ENCODE data around the gene MYO1G. TPM values are rescaled to one million over a fixed set of nuclear protein-coding genes. Genes with fewer than 3 reads are reported as not detected.

MYO1G gene
- total and polyA plus RNA-seq, 9 of the 15 experiments (the other 6 are each of a cell fraction or from before 2014, with no cell fraction given), result 0.03 to 0.62 (median 0.13) TPM; not detected in 1

DNA sequence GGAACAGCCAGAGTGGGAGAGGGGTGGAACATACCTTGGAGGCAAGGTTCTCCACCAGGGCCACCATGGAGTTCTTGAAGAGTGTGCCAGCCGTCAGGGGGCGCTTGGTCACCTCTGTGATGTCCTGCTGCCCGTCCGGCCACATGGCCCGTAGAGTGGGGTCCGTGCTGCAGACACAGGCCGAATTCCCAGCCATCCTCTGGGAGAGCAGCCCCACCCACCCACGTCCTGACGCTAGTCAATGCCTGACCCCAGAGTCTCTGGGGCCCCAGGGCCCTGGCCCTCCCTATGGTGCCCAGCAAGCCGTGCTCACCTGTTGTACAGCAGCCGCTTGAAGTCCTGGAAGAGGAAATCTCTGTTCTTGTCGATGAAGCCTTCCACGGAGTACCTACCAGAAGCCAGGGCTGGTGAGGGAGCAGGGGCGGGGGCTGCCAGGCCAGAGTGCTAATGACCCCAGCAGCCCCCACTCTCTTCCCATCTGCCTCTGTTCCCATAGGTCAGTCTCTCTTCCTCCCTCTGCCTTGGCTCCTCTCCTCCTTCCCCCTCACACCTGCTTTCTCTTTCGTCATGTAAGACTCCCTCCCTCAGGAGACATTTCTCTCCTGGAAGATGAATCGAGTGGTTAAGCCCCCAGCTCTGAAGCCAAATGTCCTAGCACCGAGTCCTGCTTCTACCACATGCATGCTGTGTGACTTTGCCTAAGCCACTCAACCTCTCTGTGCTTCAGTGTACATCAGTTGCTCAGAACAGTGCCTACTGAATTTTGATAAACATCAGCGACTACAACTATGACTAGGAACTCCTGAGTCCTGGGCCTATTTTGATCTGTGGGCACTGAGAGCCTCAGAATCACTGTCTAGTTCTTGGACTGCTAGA lies 11.0 kb downstream of the MYO1G start (continued):
- TF ChIP-seq BCOR (IDR thresholded peaks at IDR 0.05) (peak; percentile 99), SMARCA5 (IDR thresholded peaks at IDR 0.05) (peak; percentile 97), BRD9 (IDR thresholded peaks at IDR 0.05; ENCODE audit: low read depth, partially characterized antibody) (peak; percentile 90), RCOR1 (IDR thresholded peaks at IDR 0.05; ENCODE audit: borderline replicate concordance in 1 of 2, low read depth in 2 of 2, low read length in 2 of 2) (peak; percentile 30 to 82; a peak in 3 of 4 replicates), ADNP (tag; IDR thresholded peaks at IDR 0.05) (peak; percentile 87), PHTF2 (CRISPR knock-in tag; IDR thresholded peaks at IDR 0.05) (no peak)
- TF ChIP-seq, protein P1, sequence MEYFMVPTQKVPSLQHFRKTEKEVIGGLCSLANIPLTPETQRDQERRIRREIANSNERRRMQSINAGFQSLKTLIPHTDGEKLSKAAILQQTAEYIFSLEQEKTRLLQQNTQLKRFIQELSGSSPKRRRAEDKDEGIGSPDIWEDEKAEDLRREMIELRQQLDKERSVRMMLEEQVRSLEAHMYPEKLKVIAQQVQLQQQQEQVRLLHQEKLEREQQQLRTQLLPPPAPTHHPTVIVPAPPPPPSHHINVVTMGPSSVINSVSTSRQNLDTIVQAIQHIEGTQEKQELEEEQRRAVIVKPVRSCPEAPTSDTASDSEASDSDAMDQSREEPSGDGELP (CRISPR knock-in tag; IDR thresholded peaks at IDR 0.05; ENCODE audit: borderline replicate concordance), result peak; percentile 36; the same call in 1 of the 2 replicates
- TF ChIP-seq, protein P2, sequence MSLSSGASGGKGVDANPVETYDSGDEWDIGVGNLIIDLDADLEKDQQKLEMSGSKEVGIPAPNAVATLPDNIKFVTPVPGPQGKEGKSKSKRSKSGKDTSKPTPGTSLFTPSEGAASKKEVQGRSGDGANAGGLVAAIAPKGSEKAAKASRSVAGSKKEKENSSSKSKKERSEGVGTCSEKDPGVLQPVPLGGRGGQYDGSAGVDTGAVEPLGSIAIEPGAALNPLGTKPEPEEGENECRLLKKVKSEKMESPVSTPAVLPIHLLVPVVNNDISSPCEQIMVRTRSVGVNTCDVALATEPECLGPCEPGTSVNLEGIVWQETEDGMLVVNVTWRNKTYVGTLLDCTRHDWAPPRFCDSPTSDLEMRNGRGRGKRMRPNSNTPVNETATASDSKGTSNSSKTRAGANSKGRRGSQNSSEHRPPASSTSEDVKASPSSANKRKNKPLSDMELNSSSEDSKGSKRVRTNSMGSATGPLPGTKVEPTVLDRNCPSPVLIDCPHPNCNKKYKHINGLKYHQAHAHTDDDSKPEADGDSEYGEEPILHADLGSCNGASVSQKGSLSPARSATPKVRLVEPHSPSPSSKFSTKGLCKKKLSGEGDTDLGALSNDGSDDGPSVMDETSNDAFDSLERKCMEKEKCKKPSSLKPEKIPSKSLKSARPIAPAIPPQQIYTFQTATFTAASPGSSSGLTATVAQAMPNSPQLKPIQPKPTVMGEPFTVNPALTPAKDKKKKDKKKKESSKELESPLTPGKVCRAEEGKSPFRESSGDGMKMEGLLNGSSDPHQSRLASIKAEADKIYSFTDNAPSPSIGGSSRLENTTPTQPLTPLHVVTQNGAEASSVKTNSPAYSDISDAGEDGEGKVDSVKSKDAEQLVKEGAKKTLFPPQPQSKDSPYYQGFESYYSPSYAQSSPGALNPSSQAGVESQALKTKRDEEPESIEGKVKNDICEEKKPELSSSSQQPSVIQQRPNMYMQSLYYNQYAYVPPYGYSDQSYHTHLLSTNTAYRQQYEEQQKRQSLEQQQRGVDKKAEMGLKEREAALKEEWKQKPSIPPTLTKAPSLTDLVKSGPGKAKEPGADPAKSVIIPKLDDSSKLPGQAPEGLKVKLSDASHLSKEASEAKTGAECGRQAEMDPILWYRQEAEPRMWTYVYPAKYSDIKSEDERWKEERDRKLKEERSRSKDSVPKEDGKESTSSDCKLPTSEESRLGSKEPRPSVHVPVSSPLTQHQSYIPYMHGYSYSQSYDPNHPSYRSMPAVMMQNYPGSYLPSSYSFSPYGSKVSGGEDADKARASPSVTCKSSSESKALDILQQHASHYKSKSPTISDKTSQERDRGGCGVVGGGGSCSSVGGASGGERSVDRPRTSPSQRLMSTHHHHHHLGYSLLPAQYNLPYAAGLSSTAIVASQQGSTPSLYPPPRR (CRISPR knock-in tag; IDR thresholded peaks at IDR 0.05; ENCODE audit: borderline replicate concordance), result no peak
- TF ChIP-seq, protein P3, sequence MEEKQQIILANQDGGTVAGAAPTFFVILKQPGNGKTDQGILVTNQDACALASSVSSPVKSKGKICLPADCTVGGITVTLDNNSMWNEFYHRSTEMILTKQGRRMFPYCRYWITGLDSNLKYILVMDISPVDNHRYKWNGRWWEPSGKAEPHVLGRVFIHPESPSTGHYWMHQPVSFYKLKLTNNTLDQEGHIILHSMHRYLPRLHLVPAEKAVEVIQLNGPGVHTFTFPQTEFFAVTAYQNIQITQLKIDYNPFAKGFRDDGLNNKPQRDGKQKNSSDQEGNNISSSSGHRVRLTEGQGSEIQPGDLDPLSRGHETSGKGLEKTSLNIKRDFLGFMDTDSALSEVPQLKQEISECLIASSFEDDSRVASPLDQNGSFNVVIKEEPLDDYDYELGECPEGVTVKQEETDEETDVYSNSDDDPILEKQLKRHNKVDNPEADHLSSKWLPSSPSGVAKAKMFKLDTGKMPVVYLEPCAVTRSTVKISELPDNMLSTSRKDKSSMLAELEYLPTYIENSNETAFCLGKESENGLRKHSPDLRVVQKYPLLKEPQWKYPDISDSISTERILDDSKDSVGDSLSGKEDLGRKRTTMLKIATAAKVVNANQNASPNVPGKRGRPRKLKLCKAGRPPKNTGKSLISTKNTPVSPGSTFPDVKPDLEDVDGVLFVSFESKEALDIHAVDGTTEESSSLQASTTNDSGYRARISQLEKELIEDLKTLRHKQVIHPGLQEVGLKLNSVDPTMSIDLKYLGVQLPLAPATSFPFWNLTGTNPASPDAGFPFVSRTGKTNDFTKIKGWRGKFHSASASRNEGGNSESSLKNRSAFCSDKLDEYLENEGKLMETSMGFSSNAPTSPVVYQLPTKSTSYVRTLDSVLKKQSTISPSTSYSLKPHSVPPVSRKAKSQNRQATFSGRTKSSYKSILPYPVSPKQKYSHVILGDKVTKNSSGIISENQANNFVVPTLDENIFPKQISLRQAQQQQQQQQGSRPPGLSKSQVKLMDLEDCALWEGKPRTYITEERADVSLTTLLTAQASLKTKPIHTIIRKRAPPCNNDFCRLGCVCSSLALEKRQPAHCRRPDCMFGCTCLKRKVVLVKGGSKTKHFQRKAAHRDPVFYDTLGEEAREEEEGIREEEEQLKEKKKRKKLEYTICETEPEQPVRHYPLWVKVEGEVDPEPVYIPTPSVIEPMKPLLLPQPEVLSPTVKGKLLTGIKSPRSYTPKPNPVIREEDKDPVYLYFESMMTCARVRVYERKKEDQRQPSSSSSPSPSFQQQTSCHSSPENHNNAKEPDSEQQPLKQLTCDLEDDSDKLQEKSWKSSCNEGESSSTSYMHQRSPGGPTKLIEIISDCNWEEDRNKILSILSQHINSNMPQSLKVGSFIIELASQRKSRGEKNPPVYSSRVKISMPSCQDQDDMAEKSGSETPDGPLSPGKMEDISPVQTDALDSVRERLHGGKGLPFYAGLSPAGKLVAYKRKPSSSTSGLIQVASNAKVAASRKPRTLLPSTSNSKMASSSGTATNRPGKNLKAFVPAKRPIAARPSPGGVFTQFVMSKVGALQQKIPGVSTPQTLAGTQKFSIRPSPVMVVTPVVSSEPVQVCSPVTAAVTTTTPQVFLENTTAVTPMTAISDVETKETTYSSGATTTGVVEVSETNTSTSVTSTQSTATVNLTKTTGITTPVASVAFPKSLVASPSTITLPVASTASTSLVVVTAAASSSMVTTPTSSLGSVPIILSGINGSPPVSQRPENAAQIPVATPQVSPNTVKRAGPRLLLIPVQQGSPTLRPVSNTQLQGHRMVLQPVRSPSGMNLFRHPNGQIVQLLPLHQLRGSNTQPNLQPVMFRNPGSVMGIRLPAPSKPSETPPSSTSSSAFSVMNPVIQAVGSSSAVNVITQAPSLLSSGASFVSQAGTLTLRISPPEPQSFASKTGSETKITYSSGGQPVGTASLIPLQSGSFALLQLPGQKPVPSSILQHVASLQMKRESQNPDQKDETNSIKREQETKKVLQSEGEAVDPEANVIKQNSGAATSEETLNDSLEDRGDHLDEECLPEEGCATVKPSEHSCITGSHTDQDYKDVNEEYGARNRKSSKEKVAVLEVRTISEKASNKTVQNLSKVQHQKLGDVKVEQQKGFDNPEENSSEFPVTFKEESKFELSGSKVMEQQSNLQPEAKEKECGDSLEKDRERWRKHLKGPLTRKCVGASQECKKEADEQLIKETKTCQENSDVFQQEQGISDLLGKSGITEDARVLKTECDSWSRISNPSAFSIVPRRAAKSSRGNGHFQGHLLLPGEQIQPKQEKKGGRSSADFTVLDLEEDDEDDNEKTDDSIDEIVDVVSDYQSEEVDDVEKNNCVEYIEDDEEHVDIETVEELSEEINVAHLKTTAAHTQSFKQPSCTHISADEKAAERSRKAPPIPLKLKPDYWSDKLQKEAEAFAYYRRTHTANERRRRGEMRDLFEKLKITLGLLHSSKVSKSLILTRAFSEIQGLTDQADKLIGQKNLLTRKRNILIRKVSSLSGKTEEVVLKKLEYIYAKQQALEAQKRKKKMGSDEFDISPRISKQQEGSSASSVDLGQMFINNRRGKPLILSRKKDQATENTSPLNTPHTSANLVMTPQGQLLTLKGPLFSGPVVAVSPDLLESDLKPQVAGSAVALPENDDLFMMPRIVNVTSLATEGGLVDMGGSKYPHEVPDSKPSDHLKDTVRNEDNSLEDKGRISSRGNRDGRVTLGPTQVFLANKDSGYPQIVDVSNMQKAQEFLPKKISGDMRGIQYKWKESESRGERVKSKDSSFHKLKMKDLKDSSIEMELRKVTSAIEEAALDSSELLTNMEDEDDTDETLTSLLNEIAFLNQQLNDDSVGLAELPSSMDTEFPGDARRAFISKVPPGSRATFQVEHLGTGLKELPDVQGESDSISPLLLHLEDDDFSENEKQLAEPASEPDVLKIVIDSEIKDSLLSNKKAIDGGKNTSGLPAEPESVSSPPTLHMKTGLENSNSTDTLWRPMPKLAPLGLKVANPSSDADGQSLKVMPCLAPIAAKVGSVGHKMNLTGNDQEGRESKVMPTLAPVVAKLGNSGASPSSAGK (IDR thresholded peaks at IDR 0.05), result peak; percentile 81
